GM12872 (cell line): ENCODE measurements around the gene CD300LB.

Experiments
- TF ChIP-seq, protein P1 (sequence below): IDR thresholded peaks from 3 replicates; pipeline ENCODE4 v1.5.1; 2011; ENCODE audit warnings: low read depth, mild to moderate bottlenecking, low read length, moderate library complexity; ENCODE audit not compliant: insufficient read depth

CD300LB gene

DNA sequence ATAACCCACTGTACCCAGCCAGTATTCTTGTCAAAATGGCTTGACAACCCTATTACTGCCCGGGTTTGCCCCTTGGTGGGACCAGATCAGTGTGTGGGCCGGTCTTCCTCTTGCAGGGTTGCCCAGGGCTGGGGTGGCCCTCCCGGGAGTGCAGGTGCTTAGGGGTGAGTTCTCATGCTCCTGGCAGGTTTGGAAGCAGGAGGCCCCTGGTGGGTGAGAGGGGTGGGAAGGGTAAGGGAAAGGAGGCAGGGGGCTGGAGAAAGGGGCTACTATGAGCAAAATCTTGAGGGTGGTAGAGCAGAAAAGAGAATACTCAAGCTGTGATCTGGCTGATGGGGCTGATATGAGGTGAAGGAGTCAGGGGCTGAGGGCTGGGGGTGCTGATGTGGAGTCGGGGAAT is 58.4 kb downstream of the CD300LB start:
- TF ChIP-seq, protein P1, sequence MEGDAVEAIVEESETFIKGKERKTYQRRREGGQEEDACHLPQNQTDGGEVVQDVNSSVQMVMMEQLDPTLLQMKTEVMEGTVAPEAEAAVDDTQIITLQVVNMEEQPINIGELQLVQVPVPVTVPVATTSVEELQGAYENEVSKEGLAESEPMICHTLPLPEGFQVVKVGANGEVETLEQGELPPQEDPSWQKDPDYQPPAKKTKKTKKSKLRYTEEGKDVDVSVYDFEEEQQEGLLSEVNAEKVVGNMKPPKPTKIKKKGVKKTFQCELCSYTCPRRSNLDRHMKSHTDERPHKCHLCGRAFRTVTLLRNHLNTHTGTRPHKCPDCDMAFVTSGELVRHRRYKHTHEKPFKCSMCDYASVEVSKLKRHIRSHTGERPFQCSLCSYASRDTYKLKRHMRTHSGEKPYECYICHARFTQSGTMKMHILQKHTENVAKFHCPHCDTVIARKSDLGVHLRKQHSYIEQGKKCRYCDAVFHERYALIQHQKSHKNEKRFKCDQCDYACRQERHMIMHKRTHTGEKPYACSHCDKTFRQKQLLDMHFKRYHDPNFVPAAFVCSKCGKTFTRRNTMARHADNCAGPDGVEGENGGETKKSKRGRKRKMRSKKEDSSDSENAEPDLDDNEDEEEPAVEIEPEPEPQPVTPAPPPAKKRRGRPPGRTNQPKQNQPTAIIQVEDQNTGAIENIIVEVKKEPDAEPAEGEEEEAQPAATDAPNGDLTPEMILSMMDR, result no peak

DNA sequence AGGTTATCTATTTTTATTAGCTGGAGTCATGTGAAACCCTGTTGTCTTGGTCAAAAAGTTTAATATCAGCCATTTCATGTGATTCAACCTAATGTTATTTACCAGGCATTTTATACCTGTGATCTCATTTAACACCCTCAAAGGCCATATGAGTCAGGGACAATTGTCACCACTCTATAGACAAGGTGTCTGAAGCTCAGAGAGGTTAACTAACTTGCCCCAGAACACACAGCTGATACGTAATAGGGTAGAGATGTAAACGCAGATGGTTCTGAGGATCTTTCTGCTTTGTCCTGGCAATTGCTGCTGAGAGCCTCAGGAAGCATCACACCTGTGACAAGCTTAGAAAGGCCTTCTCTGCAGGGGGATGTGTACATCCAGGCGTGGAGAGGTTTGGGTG is 59.9 kb downstream of the CD300LB start:
- TF ChIP-seq, protein P1, result no peak
